Tibial nerve (tissue), 4 donors: ENCODE measurements around the gene MUC5AC. TPM values are rescaled to one million over a fixed set of nuclear protein-coding genes. Genes with fewer than 3 reads are reported as not detected.

Experiments used
- DNase-seq, 2 donors: peaks; one replicate each; pipeline ENCODE4 v3.0.0-alpha.2; 2019; ENCODE audit warnings: low spot score in 2 of 2
- H3K27ac ChIP-seq, 4 donors: fragments of 200-600 bp; sonication (generic) in 3 of 4; one replicate each; pipeline ENCODE4 v1.5.1; 2017 to 2019; ENCODE audit warnings: mild to moderate bottlenecking in 1 of 4
- H3K27me3 ChIP-seq, 2 donors: fragments of 200-600 bp; sonication (generic) in 1 of 2; one replicate each; pipeline versions ENCODE4 v1.5.1 to v1.6.0; 2017 to 2019
- H3K36me3 ChIP-seq, 3 donors: fragments of 200-600 bp; sonication (generic); one replicate each; pipeline ENCODE4 v1.5.1; 2018 to 2019
- H3K4me1 ChIP-seq, 4 donors: fragments of 200-600 bp; sonication (generic) in 3 of 4; one replicate each; pipeline ENCODE4 v1.5.1; 2017 to 2019
- H3K4me3 ChIP-seq, 4 donors: fragments of 200-600 bp; sonication (generic) in 3 of 4; one replicate each; pipeline ENCODE4 v1.5.1; 2017 to 2019; ENCODE audit warnings: mild to moderate bottlenecking in 1 of 4, moderate library complexity in 1 of 4
- H3K9me3 ChIP-seq, 4 donors: fragments of 200-600 bp; sonication (generic) in 3 of 4; one replicate each; pipeline ENCODE4 v1.5.1; 2017 to 2019
- CTCF ChIP-seq, 5 experiments: fragments of 200-600 bp in 3 of 5; fragments of 450-650 bp in 2 of 5; sonication (generic) in 3 of 5; IDR thresholded peaks; one replicate each; pipeline ENCODE4 v1.5.1; 2016 to 2019; ENCODE audit warnings: antibody characterized with exemption in 5 of 5, mild to moderate bottlenecking in 3 of 5, moderate library complexity in 2 of 5
- EP300 ChIP-seq, 2 donors: sonication (generic); formaldehyde crosslinking; IDR thresholded peaks; one replicate each; pipeline ENCODE4 v1.6.1; 2017; ENCODE audit warnings: antibody characterized with exemption in 2 of 2, mild to moderate bottlenecking in 1 of 2
- POLR2A ChIP-seq, 2 donors: fragments of 450-650 bp; IDR thresholded peaks; one replicate each; pipeline ENCODE4 v1.6.1; 2017; ENCODE audit warnings: antibody characterized with exemption in 2 of 2, mild to moderate bottlenecking in 2 of 2, moderate library complexity in 2 of 2
- WGBS, 2 donors: methylation state at CpG; one replicate each; pipeline ENCODE4 v1.1.5; 2018; 5-methylcytosine and 5-hydroxymethylcytosine counted together
- total RNA-seq, 4 donors: library from RNA; depleted of rRNA; stranded (reverse); fragments of >200 nt; gene quantifications; one replicate each; pipeline ENCODE4 v1.1.0, GENCODE V29; 2016

MUC5AC gene
- total RNA-seq, 4 donors from 2014 or later, result not detected

DNA sequence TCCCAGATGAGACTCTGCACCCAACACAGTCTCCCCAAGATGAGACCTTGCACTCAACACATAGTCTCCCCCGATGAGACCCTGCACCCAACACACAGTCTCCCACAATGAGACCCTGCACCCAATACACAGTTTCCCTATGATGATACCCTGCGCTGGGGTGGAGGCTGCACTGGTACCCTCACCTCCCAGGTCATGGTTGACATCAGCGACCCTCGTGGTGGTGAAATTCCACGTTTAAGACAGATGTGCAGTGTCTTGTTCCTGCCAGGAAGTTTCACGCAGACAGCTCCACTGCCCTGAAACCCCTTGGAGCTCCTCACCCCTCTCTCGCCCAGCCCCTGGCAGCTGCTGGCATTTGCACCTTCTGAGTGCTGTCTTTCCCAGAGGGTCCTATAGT lies 9.5 kb downstream of the MUC5AC start:
- TF ChIP-seq EP300 (IDR thresholded peaks at IDR 0.05) (no peak), POLR2A (IDR thresholded peaks at IDR 0.05) (no peak), CTCF (IDR thresholded peaks at IDR 0.05) (no peak)
- Histone ChIP-seq H3K27ac (no peak overlapping the region), H3K36me3 (no peaks in the 10 kb centered on the region), H3K4me3 (no peak overlapping the region), H3K9me3 (peaks cover 0 to 10% (median 0%) of the 10 kb centered on the region in 4 donors), H3K4me1 (no peaks in the 10 kb centered on the region), H3K27me3 (peaks cover 0 to 4% of the 10 kb centered on the region in 2 donors)
- WGBS, 2 donors, result 81% methylated on average over 7 of the region's 7 CpGs
- no peak for DNase-seq

DNA sequence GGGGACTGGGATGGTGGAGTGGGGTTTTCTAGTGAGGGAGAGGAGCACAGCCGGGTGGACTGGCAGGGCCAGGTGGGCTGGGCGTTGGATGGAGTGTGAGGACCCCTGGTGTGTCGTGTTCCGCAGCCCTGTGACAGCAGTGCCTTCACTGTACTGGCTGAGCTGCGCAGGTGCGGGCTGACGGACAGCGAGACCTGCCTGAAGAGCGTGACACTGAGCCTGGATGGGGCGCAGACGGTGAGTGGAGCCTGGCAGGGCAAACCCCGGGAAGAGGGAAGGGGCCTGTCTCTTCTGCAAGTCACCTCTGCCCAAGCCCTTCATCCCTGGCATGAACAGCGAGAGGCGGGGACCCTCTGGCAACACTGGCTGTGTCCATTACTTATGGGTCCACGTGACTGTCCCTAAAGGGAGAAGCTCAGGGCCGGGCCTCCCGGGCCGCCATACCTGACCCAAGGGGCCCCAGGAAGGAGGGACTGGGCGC lies 10.0 kb downstream of the MUC5AC start:
- H3K27ac ChIP-seq, result no peak overlapping the region
- TF ChIP-seq CTCF (IDR thresholded peaks at IDR 0.05) (no peak), EP300 (IDR thresholded peaks at IDR 0.05) (no peak), POLR2A (IDR thresholded peaks at IDR 0.05) (no peak)
- H3K27me3 ChIP-seq, result no peaks in the 10 kb centered on the region
- peaks cover 0 to 10% (median 0%) of the 10 kb centered on the region in 4 donors for H3K9me3 ChIP-seq
- DNase-seq, result no peak
- 78 to 90% methylated on average over 19 of the region's 19 CpGs for WGBS, 2 donors
- no peak overlapping the region for H3K4me3 ChIP-seq
- no peaks in the 10 kb centered on the region for H3K4me1 ChIP-seq
- H3K36me3 ChIP-seq, result no peaks in the 10 kb centered on the region

DNA sequence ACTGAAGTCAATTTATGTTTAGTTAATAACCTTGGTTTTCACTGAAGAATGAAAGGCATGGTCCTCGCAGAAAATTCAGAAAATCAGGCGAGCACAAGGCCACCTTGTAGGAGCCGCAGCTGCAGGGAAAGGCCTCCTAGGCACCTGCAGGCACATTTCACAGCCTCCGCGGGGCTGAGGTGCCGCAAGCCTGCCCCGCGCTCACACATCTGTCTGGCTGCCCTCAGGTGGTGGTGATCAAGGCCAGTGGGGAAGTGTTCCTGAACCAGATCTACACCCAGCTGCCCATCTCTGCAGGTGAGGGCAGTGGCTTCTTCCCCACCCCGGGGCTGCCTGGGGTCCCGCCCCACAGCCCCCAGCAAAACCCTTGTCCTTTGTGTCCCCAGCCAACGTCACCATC lies 10.5 kb downstream of the MUC5AC start:
- no peaks in the 10 kb centered on the region for H3K36me3 ChIP-seq
- H3K9me3 ChIP-seq, result peaks cover 0 to 10% (median 0%) of the 10 kb centered on the region in 4 donors
- no peaks in the 10 kb centered on the region for H3K4me1 ChIP-seq
- TF ChIP-seq POLR2A (IDR thresholded peaks at IDR 0.05) (no peak), EP300 (IDR thresholded peaks at IDR 0.05) (no peak), CTCF (IDR thresholded peaks at IDR 0.05) (no peak)
- no peaks in the 10 kb centered on the region for H3K27me3 ChIP-seq
- no peak overlapping the region for H3K27ac ChIP-seq
- no peak for DNase-seq
- WGBS, 2 donors, result 87 to 92% methylated on average over 11 of the region's 11 CpGs
- H3K4me3 ChIP-seq, result no peak overlapping the region

DNA sequence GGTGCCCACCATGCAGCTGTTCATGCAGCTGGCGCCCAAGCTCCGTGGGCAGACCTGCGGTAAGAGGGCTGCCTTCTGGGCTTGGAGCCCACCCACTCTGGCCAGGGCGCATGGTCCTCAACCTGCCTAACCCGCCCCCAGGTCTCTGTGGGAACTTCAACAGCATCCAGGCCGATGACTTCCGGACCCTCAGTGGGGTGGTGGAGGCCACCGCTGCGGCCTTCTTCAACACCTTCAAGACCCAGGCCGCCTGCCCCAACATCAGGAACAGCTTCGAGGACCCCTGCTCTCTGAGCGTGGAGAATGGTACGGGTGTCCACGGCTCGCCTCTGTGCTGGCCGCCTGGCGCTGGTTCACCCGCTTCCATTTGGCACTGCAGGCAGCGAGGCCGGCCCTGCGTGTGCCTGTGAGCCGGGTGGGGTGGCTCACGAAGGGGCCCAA lies 11.0 kb downstream of the MUC5AC start:
- TF ChIP-seq CTCF (IDR thresholded peaks at IDR 0.05), result no peak
- TF ChIP-seq EP300 (IDR thresholded peaks at IDR 0.05), result no peak
- Histone ChIP-seq H3K27ac (no peak overlapping the region), H3K36me3 (no peaks in the 10 kb centered on the region), H3K27me3 (no peaks in the 10 kb centered on the region), H3K4me1 (no peaks in the 10 kb centered on the region), H3K4me3 (no peak overlapping the region), H3K9me3 (peaks cover 0 to 10% (median 0%) of the 10 kb centered on the region in 4 donors)
- no peak for DNase-seq
- WGBS, 2 donors, result 90 to 94% methylated on average over 16 to 17 of the region's 23 CpGs

DNA sequence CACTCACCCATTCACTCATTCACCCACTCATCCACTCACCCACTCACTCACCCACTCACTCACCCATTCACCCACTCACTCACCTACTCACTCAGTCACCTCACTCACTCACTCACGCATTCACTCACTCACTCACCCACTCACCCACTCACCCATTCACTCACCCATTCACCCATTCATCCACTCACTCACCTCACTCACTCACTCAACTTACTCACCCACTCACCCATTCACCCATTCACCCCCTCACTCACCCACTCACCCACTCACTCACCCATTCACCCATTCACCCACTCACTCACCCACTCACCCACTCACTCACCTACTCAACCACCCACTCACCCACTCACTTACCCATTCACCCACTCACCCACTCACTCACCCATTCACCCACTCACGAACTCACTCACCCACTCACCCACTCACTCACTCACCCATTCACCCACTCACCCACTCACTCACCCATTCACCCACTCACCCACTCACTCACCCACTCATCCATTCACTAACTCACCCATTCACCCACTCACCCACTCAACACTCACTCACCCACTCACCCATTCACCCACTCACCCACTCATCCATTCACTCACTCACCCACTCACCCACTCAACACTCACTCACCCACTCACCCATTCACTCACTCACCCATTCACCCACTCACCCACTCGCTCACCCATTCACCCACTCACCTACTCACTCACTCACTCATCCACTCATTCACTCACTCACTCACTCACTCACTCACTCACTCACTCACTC lies 13.7 kb downstream of the MUC5AC start:
- no peak overlapping the region for H3K4me3 ChIP-seq
- no peak for DNase-seq
- no peaks in the 10 kb centered on the region for H3K36me3 ChIP-seq
- H3K27ac ChIP-seq, result no peak overlapping the region
- TF ChIP-seq CTCF (IDR thresholded peaks at IDR 0.05) (no peak), POLR2A (IDR thresholded peaks at IDR 0.05) (no peak), EP300 (IDR thresholded peaks at IDR 0.05) (no peak)
- no peaks in the 10 kb centered on the region for H3K27me3 ChIP-seq
- peaks cover 0 to 10% (median 0%) of the 10 kb centered on the region in 4 donors for H3K9me3 ChIP-seq
- 72 to 86% methylated on average over 2 of the region's 3 CpGs for WGBS, 2 donors
- no peaks in the 10 kb centered on the region for H3K4me1 ChIP-seq
